Calu3 (cell line): ENCODE results near the gene AGT. TPM values are rescaled to one million over a fixed set of nuclear protein-coding genes. Genes with fewer than 3 reads are reported as not detected.

Source experiments
- BruUV-seq: library from RNA; stranded (reverse); fragments of 400-500 nt; replicated peaks from 2 replicates; lab custom pipeline; 2021; lab: Mats Ljungman, UMichigan
- CTCF ChIA-PET: fragments of 300-600 bp; sonication (Branson Sonifier 250); formaldehyde crosslinking; loops from one replicate; lab custom pipeline; 2022; ENCODE audit warnings: antibody characterized with exemption; lab: Charles Lee
- DNase-seq: peaks from one replicate; pipeline ENCODE4 v3.0.0; 2022
- H3K27ac Mint-ChIP-seq: one replicate; pipeline ENCODE4 v1.8.0; 2022; ENCODE audit warnings: mixed read lengths; ENCODE audit not compliant: unreplicated experiment
- H3K27me3 Mint-ChIP-seq: one replicate; pipeline ENCODE4 v1.8.0; 2022; ENCODE audit warnings: mixed read lengths; ENCODE audit not compliant: unreplicated experiment
- H3K36me3 Mint-ChIP-seq: one replicate; pipeline ENCODE4 v1.8.0; 2022; ENCODE audit warnings: mild to moderate bottlenecking, moderate library complexity, mixed read lengths; ENCODE audit not compliant: insufficient read depth, unreplicated experiment
- H3K4me1 Mint-ChIP-seq: one replicate; pipeline ENCODE4 v1.8.0; 2022; ENCODE audit warnings: mild to moderate bottlenecking, low read depth, mixed read lengths; ENCODE audit not compliant: unreplicated experiment
- H3K4me3 Mint-ChIP-seq: one replicate; pipeline ENCODE4 v1.8.0; 2022; ENCODE audit warnings: mild to moderate bottlenecking, low read depth, moderate library complexity, mixed read lengths; ENCODE audit not compliant: unreplicated experiment
- H3K9me3 Mint-ChIP-seq: one replicate; pipeline ENCODE4 v1.8.0; 2022; ENCODE audit warnings: low read depth, mixed read lengths; ENCODE audit not compliant: unreplicated experiment
- intact Hi-C: fragments of 100-400 bp; cut with micrococcal nuclease; formaldehyde crosslinking; loops from one replicate; pipeline ENCODE4 v1.10.0; 2022; ENCODE audit not compliant: unreplicated experiment
- total RNA-seq: library from RNA; stranded (reverse); gene quantifications from 2 replicates; pipeline ENCODE4 v1.2.3, GENCODE V29; 2022
- TF ChIP-seq, protein P1 (sequence below): fragments of 200-600 bp; IDR thresholded peaks from one replicate; pipeline ENCODE4 v1.8.0; 2022; ENCODE audit warnings: antibody characterized with exemption; ENCODE audit not compliant: unreplicated experiment

AGT gene
- total RNA-seq, 1 experiment from 2014 or later: 27.5 TPM

DNA sequence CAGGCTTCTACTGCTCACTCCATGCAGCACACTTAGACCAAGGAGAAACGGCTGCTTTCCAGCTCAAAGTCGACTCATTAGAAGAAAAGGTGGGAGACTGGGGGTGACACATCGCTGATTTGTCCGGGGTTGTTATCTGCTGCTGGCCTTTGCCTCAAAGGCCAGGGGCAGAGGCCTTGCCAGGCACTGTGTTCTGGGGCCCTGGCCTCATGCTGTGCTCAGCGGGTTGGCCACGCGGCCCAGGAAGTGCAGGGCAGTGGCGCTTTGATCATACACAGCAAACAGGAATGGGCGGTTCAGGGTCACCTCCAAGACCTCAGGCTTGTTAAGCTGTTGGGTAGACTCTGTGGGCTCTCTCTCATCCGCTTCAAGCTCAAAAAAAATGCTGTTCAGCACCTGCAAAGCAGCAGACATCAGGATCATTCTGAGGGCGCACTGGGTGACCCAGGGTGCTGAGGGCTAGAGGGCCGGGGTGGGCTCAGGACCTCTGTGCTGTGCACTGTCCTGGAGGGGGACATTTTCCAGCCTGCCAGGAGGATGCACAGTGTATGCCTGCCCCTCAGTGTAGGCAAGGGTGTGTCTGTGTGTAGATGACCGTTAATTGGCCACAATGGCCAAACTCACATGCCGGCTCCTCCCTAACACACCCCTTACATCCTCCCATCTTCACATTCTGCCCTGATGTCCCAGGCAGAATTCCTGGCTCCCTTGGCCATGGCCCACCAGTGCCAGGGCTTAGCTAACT is 10.8 kb downstream of the AGT start:
- TF ChIP-seq, protein P1, sequence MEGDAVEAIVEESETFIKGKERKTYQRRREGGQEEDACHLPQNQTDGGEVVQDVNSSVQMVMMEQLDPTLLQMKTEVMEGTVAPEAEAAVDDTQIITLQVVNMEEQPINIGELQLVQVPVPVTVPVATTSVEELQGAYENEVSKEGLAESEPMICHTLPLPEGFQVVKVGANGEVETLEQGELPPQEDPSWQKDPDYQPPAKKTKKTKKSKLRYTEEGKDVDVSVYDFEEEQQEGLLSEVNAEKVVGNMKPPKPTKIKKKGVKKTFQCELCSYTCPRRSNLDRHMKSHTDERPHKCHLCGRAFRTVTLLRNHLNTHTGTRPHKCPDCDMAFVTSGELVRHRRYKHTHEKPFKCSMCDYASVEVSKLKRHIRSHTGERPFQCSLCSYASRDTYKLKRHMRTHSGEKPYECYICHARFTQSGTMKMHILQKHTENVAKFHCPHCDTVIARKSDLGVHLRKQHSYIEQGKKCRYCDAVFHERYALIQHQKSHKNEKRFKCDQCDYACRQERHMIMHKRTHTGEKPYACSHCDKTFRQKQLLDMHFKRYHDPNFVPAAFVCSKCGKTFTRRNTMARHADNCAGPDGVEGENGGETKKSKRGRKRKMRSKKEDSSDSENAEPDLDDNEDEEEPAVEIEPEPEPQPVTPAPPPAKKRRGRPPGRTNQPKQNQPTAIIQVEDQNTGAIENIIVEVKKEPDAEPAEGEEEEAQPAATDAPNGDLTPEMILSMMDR: no peak

DNA sequence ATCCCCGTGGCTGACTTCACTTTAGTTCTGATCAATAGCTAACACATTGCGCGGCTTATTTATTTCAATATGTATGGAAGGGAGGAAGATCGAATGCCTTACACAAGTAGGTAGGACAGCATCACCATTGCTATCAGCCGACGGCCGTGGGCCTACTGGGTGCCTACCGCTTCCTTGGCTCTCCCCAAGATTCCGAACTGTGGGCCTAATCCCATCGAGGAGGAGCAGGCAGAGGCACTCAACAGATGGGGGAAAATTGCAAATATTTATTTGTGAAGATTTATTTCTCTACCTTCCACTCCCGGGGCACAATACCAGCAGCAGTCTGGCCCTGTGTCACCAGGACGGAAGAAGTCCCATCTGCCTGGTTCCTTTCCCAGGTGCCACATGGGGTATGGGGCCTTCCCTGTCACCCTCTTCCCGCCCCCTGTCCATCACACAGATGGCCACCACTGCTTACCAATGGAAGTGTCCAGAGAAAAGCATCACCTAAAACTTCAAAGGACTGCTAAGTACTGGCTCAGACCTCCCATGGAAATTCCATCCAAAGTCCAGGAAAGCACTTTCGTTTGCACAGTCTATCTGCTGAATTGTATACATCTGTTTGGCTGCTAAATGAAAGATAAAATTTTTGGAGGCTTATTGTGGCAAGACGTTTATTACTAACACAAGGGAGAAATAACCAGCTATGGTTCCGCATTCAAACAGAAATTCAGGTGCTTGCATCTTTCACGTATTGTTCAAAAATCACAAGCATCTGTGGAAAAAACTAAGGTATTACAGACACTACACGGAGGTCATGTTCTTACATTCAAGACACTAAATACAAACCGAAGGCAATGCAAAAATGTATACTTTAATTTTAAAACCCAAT is 11.8 kb downstream of the AGT start:
- intact Hi-C loops: no loop called here
- no peaks in the 10 kb centered on the region for H3K9me3 Mint-ChIP-seq

More for the DNA sequence above, 10.8 kb downstream of the AGT start:
- Mint-ChIP-seq H3K4me1 (peaks cover 16% of the 10 kb centered on the region), H3K4me3 (no peak overlapping the region), H3K36me3 (no peaks in the 10 kb centered on the region), H3K27me3 (no peaks in the 10 kb centered on the region), H3K27ac (no peak overlapping the region), H3K9me3 (no peaks in the 10 kb centered on the region)
- CTCF ChIA-PET: no interaction called here
- BruUV-seq: no TSS peak
- intact Hi-C loops: no loop called here
- peak; percentile 46 for DNase-seq

DNA sequence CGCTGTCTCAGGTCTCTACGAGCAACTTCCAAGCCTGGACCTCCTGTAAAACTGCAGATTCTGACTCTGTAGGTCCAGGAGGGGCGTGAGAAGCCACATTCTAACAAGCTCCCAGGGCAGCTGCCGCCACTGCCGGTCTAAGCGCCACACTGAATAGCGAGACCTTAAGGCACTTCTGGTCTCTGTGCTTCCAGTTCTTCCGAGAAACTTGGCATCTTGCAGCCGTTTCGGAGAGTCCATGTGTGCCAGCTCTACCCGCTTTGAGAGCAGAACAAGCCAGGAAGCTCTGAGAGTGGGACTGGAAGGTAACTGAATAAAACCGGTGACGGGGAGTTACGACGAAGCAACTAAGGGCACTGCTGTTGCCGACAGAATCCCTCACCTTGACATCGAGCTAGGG is 12.5 kb downstream of the AGT start:
- DNase-seq: no peak
- H3K9me3 Mint-ChIP-seq: no peaks in the 10 kb centered on the region
- no peak overlapping the region for H3K27ac Mint-ChIP-seq
- H3K36me3 Mint-ChIP-seq: no peaks in the 10 kb centered on the region
- H3K4me1 Mint-ChIP-seq: peaks cover 14% of the 10 kb centered on the region
- TF ChIP-seq, protein P1: no peak
- no peaks in the 10 kb centered on the region for H3K27me3 Mint-ChIP-seq
- BruUV-seq: no TSS peak
- CTCF ChIA-PET: no interaction called here
- intact Hi-C loops: no loop called here
- no peak overlapping the region for H3K4me3 Mint-ChIP-seq

More for the DNA sequence above, 11.8 kb downstream of the AGT start:
- DNase-seq: no peak
- Mint-ChIP-seq H3K4me3 (no peak overlapping the region), H3K27me3 (no peaks in the 10 kb centered on the region), H3K4me1 (peaks cover 14% of the 10 kb centered on the region), H3K27ac (no peak overlapping the region), H3K36me3 (no peaks in the 10 kb centered on the region)
- CTCF ChIA-PET: no interaction called here
- TF ChIP-seq, protein P1: no peak
- no TSS peak for BruUV-seq

DNA sequence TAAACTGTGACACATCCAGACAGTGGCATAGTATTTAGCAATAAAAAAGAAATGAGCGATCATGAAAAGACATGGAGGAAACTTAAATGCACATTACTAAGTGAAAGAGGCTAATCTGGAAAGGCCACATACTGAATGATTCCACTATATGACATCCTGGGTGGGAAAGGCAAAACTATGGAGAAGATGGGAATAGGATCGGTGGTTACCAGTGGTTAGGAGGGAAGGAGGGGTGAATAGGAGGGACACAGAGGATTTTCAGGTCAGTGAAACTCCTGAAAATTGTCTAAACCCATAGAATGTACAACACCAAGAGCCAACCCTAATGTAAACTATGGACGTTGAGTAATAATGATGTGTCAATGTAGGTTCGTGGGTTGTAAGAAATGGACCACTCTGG is 13.8 kb downstream of the AGT start:
- intact Hi-C loops: no loop called here
- no peaks in the 10 kb centered on the region for H3K36me3 Mint-ChIP-seq
- CTCF ChIA-PET: no interaction called here
- no peak overlapping the region for H3K4me3 Mint-ChIP-seq
- no peaks in the 10 kb centered on the region for H3K9me3 Mint-ChIP-seq
- DNase-seq: no peak
- H3K27me3 Mint-ChIP-seq: no peaks in the 10 kb centered on the region
- H3K27ac Mint-ChIP-seq: no peak overlapping the region
- BruUV-seq: no TSS peak
- peaks cover 14% of the 10 kb centered on the region for H3K4me1 Mint-ChIP-seq
- TF ChIP-seq, protein P1: no peak
